A549 (cell line): ENCODE results near the gene AUH.

Experiments used
- CTCF ChIP-seq: fragments of >200 bp; sonication (Bioruptor Twin); formaldehyde crosslinking; IDR thresholded peaks from 3 replicates; pipeline ENCODE4 v1.5.1; 2016
- MAX ChIP-seq: IDR thresholded peaks from 2 replicates; pipeline ENCODE4 v1.6.1; 2012
- POLR2A ChIP-seq: IDR thresholded peaks from 2 replicates; pipeline ENCODE4 v1.6.1; 2012; ENCODE audit warnings: mild to moderate bottlenecking, low read length

- TF ChIP-seq POLR2A (no peak), CTCF (no peak), MAX (no peak)
These were observed 2.6 kb downstream of the AUH start for GRCh38 chr9:91359083-91359482.
